Breast epithelium (tissue), 4 donors: ENCODE data around the gene LMX1B. TPM values are rescaled to one million over a fixed set of nuclear protein-coding genes. Genes with fewer than 3 reads are reported as not detected.
A peak's percentile ranks its signal among the peaks of the same experiment; 100 is the strongest.

Experiments used
- DNase-seq, 2 donors: peaks; one replicate each; pipeline ENCODE4 v3.0.0-alpha.2; 2019; ENCODE audit warnings: low spot score in 2 of 2
- H3K27ac ChIP-seq, 2 donors: fragments of 200-600 bp; sonication (generic) in 1 of 2; one replicate each; pipeline ENCODE4 v1.5.1; 2016 to 2019; ENCODE audit warnings: mild to moderate bottlenecking in 1 of 2
- H3K27me3 ChIP-seq, 2 donors: fragments of 200-600 bp; sonication (generic) in 1 of 2; one replicate each; pipeline versions ENCODE4 v1.5.1 to v1.6.0; 2017 to 2019; ENCODE audit warnings: control low read depth in 1 of 2, mild to moderate bottlenecking in 1 of 2
- H3K36me3 ChIP-seq: fragments of 200-600 bp; one replicate; pipeline ENCODE4 v1.5.1; 2019
- H3K4me1 ChIP-seq, 2 donors: fragments of 200-600 bp; sonication (generic); one replicate each; pipeline ENCODE4 v1.5.1; 2016 to 2019; ENCODE audit warnings: control low read depth in 1 of 2
- H3K4me3 ChIP-seq, 3 donors: fragments of 200-600 bp; sonication (generic); 1 replicate in 2 of 3; 2 replicates in 1 of 3; pipeline ENCODE4 v1.5.1; 2016 to 2019; ENCODE audit warnings: mild to moderate bottlenecking in 3 of 3, moderate library complexity in 2 of 3
- H3K9me3 ChIP-seq, 2 donors: fragments of 200-600 bp; sonication (generic) in 1 of 2; one replicate each; pipeline ENCODE4 v1.5.1; 2016 to 2019; ENCODE audit warnings: control low read depth in 1 of 2
- CTCF ChIP-seq, 3 donors: fragments of 450-650 bp; IDR thresholded peaks; one replicate each; pipeline ENCODE4 v1.5.1; 2016 to 2017; ENCODE audit warnings: antibody characterized with exemption in 3 of 3, mild to moderate bottlenecking in 3 of 3, moderate library complexity in 3 of 3
- POLR2A ChIP-seq: fragments of 450-650 bp; IDR thresholded peaks from one replicate; pipeline ENCODE4 v1.6.1; 2016; ENCODE audit warnings: antibody characterized with exemption, mild to moderate bottlenecking, moderate library complexity
- POLR2AphosphoS5 ChIP-seq, 3 donors: sonication (generic); formaldehyde crosslinking; IDR thresholded peaks; one replicate each; pipeline ENCODE4 v1.6.1; 2017; ENCODE audit warnings: antibody characterized with exemption in 3 of 3
- intact Hi-C: fragments of 100-400 bp; cut with DNase I; formaldehyde crosslinking; loops from one replicate; pipeline ENCODE4 v1.15.1; 2023; ENCODE audit warnings: low total_unique reads
- total RNA-seq, 3 donors: library from RNA; depleted of rRNA; stranded (reverse); fragments of >200 nt; gene quantifications; one replicate each; pipeline ENCODE4 v1.1.0, GENCODE V29; 2016

LMX1B gene
- total RNA-seq, 3 donors from 2014 or later = 0.16 to 20.3 (median 9.2) TPM

GRCh38 chr9:126688617-126689016 lies 74.9 kb downstream of the LMX1B start:
- Histone ChIP-seq H3K9me3 (no peaks in the 10 kb centered on the region), H3K27ac (no peak overlapping the region), H3K4me3 (no peak overlapping the region), H3K36me3 (no peaks in the 10 kb centered on the region), H3K4me1 (no peaks in the 10 kb centered on the region), H3K27me3 (no peaks in the 10 kb centered on the region)
- intact Hi-C loops = no loop called here
- no peak for TF ChIP-seq POLR2AphosphoS5 (IDR thresholded peaks at IDR 0.05)
- no peak for TF ChIP-seq POLR2A
- TF ChIP-seq CTCF (IDR thresholded peaks at IDR 0.05) = no peak
- no peak for DNase-seq

- no peak for DNase-seq
- H3K4me1 ChIP-seq = no peaks in the 10 kb centered on the region
- H3K27ac ChIP-seq = no peak overlapping the region
- no peaks in the 10 kb centered on the region for H3K36me3 ChIP-seq
- H3K9me3 ChIP-seq = no peaks in the 10 kb centered on the region
- intact Hi-C loops = no loop called here
- H3K4me3 ChIP-seq = no peak overlapping the region
- TF ChIP-seq CTCF (IDR thresholded peaks at IDR 0.05) (no peak), POLR2AphosphoS5 (IDR thresholded peaks at IDR 0.05) (no peak), POLR2A (no peak)
- no peaks in the 10 kb centered on the region for H3K27me3 ChIP-seq
Observed at GRCh38 chr9:126689027-126689825, 75.5 kb downstream of the LMX1B start.

GRCh38 chr9:126690431-126691051 lies 76.8 kb downstream of the LMX1B start:
- TF ChIP-seq POLR2A = no peak
- TF ChIP-seq CTCF (IDR thresholded peaks at IDR 0.05) = peak in 2 of 3 donors; percentile 59 to 77
- Histone ChIP-seq H3K4me3 (no peak overlapping the region), H3K27me3 (no peaks in the 10 kb centered on the region), H3K36me3 (no peaks in the 10 kb centered on the region), H3K4me1 (no peaks in the 10 kb centered on the region), H3K27ac (no peak overlapping the region), H3K9me3 (no peaks in the 10 kb centered on the region)
- peak in 1 of 2 donors; percentile 70 for DNase-seq
- intact Hi-C loops = no loop called here

GRCh38 chr9:126692041-126692758 lies 78.5 kb downstream of the LMX1B start:
- no peak overlapping the region for H3K27ac ChIP-seq
- H3K4me1 ChIP-seq = no peaks in the 10 kb centered on the region
- no peaks in the 10 kb centered on the region for H3K27me3 ChIP-seq
- TF ChIP-seq POLR2A (no peak), CTCF (IDR thresholded peaks at IDR 0.05) (no peak), POLR2AphosphoS5 (IDR thresholded peaks at IDR 0.05) (no peak)
- DNase-seq = no peak
- intact Hi-C loops = no loop called here
- H3K9me3 ChIP-seq = no peaks in the 10 kb centered on the region
- H3K4me3 ChIP-seq = no peak overlapping the region
- no peaks in the 10 kb centered on the region for H3K36me3 ChIP-seq
